Neural progenitor cell (in vitro differentiated cells): ENCODE results near the gene CTNNA1.
"Not testable (repeated sequence)": the region's sequence is repeated elsewhere in the genome, so short reads cannot be mapped to it uniquely, and the experiment has no call there.

Experiments used
- CTCF ChIP-seq: fragments of 200-600 bp; sonication (generic); IDR thresholded peaks from 2 replicates; pipeline ENCODE4 v1.5.1; 2017; ENCODE audit warnings: antibody characterized with exemption, mild to moderate bottlenecking
- EZH2 ChIP-seq: fragments of 200-600 bp; sonication (generic); IDR thresholded peaks from 2 replicates; pipeline ENCODE4 v1.6.1; 2017; ENCODE audit warnings: antibody characterized with exemption, mild to moderate bottlenecking, moderate library complexity
- EZH2phosphoT487 ChIP-seq: fragments of 200-600 bp; sonication (generic); IDR thresholded peaks from 2 replicates; pipeline ENCODE4 v1.6.1; 2017; ENCODE audit warnings: antibody characterized with exemption

GRCh38 chr5:138773624-138774023 lies 20.4 kb downstream of the CTNNA1 start:
- not testable (repeated sequence) for TF ChIP-seq EZH2phosphoT487, CTCF, EZH2
